ENCODE data around the gene RNASE8.

- TF ChIP-seq POLR2A (IDR thresholded peaks at IDR 0.05; ENCODE audit: low read depth, low read length) (peak; percentile 65; the same call in 1 of the 2 replicates), CTCF (conservative IDR thresholded peaks at IDR 0.05; ENCODE audit: low read depth, low read length) (peak; percentile 100; the same call in 1 of the 2 replicates), USF2 (IDR thresholded peaks at IDR 0.05; ENCODE audit: low read depth, low read length) (peak; percentile 11; the same call in 1 of the 2 replicates)
Observed at GRCh38 chr14:21092273-21093011, 34.8 kb downstream of the RNASE8 start.
